Kidney glomerular epithelial cell (primary cell): ENCODE results near the gene OR2A42.
"Not testable (repeated sequence)": the region's sequence is repeated elsewhere in the genome, so short reads cannot be mapped to it uniquely, and the experiment has no call there.

Experiments
- DNase-seq: peaks from one replicate; lab custom pipeline; 2025; lab: John Stamatoyannopoulos, UW

The OR2A42 gene

DNA sequence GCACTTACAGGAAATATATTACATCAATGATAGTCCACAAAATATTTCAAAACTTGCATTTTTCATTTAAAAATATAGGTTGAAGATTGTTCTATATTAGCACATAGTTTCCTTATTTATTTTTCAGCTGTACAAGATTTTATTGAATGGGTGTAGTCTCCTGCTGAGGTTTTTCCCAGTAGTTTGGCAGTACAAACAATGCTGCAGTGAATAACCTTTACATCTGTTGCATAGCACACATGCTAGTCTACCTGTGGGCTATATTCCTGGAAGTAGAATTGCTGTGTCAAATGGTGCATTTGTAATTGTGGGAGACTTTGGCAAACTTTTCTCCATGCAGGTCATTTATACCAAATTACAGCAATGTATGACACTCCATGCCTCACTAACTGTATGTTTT, 18.9 kb downstream of the OR2A42 start:
- not testable (repeated sequence) for DNase-seq

DNA sequence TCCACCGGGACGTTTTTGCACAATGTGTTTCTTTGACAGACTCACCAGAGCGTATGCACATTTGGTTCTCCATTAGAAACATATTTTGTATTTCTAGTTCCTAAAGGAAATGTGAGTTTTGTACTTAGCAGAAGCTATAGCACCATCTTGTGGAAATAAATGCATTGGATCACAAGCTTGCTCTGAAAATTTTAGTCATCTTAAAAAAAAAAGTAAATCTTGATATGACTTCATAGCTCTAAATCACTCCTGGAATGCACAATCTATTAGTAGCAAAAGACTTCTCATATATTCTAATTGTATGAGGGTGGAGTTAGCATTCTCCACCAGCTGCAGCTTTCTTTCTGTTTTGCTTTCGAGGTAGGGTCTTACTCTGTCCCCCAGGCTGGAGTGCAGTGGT, 20.3 kb downstream of the OR2A42 start:
- DNase-seq, result not testable (repeated sequence)

DNA sequence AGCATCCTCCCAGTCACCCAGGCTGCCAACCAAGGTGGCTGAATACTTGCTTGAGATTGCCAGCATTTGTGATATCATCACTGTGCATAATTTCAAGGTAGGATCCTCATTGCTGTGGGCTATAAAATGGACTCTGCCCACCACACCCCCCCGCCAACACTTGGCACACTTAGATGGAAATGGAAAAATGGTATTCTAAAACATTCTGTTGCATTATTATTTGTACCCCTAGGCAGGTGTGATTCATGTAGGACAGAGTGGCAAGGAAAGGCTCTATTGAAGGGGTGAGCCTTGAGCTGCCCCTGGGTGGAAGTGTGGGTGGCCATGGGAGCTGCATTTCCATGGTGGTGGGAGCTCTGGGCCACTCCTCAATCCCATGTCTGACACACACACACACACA, 20.8 kb downstream of the OR2A42 start:
- DNase-seq, result not testable (repeated sequence)

DNA sequence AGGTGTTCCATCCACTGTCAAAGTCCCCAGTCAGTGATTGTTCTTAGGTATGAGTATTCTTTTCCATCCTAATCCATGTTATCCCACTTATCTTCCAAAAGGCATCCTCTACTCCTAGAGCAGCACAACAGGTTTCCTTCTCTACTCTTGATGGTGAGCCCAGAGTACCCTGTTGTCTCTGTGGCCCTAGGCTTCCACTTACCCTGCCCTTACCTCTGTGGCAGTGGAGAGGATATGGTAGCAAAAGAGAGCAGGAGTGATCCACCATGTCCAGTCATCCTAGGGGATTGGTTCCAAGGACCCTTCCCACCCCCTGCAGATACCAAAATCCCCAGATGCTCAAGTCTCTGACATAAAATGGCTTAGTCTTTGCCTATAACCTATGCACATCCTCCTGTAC, 22.2 kb downstream of the OR2A42 start:
- not testable (repeated sequence) for DNase-seq

DNA sequence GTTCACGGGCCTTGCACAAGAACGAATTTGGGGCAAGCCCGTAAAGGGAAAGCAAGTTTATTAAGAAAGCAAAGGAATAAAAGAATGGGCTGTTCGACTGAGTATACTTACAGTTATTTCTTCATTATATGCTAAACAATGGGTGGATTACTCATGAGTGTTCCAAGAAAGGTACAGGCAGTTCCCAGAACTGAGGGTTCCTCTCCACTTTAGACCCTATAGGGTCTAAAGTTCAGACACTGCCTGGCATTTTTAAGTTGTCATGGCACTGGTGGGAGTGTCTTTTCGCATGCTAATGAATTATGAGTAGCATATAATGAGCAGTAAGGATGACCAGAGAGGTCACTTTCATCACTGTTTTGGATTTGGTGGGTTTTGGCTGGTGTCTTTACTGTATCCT, 34.1 kb downstream of the OR2A42 start:
- not testable (repeated sequence) for DNase-seq

DNA sequence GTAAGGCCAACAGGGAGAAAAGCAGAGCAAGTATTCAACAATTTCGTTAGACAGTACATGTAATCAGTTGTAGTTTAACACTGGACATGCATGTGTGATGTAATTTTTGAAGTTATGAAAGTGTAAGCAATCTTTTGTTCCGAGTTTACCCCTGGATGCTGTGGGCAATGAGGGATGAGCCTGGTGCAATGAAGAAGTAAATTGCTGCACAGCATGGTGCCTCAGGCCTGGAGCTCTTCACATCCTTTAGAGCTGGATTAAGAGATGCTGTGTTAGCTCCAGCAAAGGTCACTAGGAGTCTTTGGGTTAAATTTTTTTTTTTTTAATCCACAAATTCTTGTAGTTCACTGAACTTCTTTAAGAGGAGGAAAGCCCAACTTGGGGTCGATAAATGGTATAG, 36.3 kb downstream of the OR2A42 start:
- DNase-seq, result not testable (repeated sequence)

GRCh38 chr7:144201978-144202377, 37.4 kb downstream of the OR2A42 start:
- not testable (repeated sequence) for DNase-seq

GRCh38 chr7:144198934-144199333, 40.5 kb downstream of the OR2A42 start:
- DNase-seq, result not testable (repeated sequence)

DNA sequence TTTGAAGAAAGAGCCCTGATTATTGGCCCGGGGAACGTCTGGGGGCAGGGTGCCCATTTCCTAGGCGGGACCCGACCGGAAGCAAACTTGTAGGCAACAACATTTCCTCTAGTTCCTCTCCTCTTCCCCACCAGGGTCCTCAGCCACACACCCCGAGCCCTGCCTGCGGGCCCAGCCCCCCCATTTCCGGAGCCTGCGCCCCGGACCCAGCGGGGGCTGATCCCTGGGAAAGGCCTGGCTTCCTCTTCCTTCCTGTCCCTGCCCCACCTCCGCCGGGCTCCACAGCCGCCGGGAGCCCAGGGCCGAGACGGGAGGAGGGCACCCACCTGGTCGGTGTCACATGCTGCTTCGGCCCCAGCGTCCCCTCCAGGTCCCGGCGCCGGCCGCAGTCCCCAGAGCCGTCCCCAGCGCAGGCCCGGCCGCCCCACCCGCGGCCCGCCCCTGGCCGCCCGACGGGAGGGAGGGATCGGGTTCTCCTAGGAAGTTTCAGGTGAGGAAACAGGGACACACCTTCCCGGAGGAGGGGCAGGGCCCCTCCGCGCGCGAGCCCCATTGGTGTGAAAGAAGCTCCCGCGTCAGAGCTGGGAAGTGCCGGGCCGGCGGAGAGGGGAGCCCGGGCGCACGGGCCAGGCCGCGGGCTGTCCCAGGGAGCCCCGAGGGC, 44.1 kb downstream of the OR2A42 start, which contains the start of gene ARHGEF35:
Gene ARHGEF35 (minus strand): TSS at position 622 of the 661 bp plus-strand sequence. CDS start 7,450 bp downstream, outside the sequence.
- not testable (repeated sequence) for DNase-seq

DNA sequence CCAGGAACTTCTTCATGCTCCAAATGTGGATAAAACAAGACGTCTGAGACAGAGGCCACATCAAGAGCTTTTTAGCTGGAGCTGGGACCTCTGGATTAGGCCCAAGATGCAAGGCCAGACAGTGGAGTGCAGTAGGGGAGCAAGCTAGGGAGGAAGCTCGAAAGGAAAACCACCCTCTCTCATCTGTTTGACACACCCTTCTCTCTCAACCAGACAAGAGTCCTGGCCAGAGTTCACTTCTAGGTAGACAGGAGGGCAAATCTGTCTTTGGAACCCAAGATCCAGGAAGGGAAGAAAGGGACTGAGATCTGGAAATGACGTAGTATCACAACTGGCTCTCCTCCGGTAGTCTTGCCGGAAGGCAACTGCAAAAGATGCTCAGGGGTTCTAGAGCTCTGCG, 45.0 kb downstream of the OR2A42 start:
- DNase-seq, result not testable (repeated sequence)

GRCh38 chr7:144193782-144194181, 45.6 kb downstream of the OR2A42 start:
- DNase-seq, result not testable (repeated sequence)

GRCh38 chr7:144188578-144189171, 50.7 kb downstream of the OR2A42 start:
- not testable (repeated sequence) for DNase-seq

GRCh38 chr7:144187848-144188247, 51.6 kb downstream of the OR2A42 start:
- DNase-seq, result not testable (repeated sequence)

DNA sequence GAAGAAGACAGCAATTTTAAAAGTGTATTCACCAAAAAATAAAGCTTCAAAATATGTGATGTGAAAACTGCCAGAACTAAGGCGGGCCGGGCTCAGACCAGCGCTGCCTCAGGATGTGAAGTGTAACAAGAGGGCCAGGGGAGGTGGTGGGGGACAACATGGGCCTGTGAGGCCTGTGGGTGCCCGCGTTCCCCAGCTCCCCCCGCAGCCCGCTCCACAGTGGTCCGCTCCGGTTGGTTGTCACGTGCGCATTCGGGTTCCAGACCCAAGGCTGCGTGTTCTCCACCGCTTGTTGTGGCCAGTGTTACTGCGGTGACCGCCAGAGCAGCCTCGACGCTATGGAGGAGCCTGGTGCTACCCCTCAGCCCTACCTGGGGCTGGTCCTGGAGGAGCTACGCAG, 56.2 kb downstream of the OR2A42 start, which contains the start of gene CTAGE4:
Gene CTAGE4 (plus strand): TSS at position 301 of the 400 bp plus-strand sequence. CDS start 38 bp downstream, at position 339.
- DNase-seq, result not testable (repeated sequence)

GRCh38 chr7:144179165-144179479, 60.3 kb downstream of the OR2A42 start:
- DNase-seq, result not testable (repeated sequence)

DNA sequence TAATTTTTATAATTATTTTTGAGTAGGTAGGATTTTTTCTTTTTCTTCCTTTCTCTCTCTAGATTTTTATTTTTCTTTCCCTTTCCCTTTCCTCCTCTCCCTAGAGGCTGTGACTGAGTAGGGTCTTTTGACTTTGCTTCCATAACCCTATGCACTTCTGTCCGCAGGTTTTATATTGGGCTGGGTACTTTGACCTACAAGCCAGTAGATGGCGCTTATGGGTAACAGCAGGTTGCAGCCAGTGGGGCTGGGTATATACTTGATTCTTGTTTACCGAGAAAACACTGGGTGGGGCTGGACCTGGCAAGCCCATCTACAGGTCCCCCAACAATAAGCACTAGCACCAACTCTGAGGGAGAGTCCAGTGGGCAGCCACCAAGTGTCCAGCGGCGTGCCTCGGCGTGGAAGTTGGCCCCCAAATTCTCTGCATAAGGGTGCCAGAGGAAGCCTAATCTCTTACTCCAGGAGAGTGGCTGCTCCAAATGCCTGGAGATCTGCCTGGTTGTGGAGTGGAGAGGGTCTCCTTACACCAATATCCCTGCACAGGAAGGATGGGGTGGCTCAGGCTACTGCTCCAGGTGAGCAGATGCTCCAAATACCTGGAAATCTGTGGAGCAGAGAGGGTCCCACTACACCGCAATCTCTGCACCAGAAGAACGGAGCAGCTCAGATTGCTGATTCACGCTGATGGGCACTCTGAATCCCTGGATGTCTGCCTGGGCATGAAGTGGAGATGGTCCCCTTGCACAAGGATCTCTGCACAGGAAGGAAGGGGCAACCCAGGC, 60.8 kb downstream of the OR2A42 start:
- not testable (repeated sequence) for DNase-seq
